ENCODE data around the gene KCMF1.

The KCMF1 gene

DNA sequence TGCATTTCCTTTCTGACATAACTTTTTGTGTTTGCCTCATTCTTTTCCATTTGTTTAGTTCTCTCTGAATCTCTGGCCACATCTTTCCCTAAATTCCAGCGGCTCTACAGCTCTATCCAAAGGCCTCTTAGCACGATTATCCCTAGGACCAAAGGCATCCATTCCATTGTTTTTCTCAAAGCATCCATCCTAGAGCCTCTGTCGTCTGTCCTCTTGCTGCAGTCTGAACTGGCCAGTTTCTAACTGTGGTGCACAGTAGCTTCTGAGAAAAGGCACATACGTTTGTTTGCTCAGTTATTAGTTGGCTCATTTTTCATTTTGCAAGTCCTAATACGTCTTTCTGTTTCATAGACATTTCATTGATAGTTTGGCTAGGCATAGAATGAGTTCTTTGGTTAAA is 116.6 kb downstream of the KCMF1 start:
- no peaks in the 10 kb centered on the region for H3K36me3 ChIP-seq (ENCODE audit: control insufficient read depth in 1 of 2, insufficient read depth in 2 of 2, low read depth in 1 of 2, low read length in 2 of 2)
- WGBS, result 82% methylated on average over 5 of the region's 5 CpGs
- no peak overlapping the region for H3K27ac ChIP-seq (ENCODE audit: low read length, poor library complexity, severe bottlenecking)
- peaks cover 32 to 39% of the 10 kb centered on the region in 2 experiments for H3K27me3 ChIP-seq (ENCODE audit: control insufficient read depth in 1 of 2, insufficient read depth in 1 of 2, low read length in 2 of 2)
- H4K91ac ChIP-seq (ENCODE audit: low read length), result no peak overlapping the region
- H2BK15ac ChIP-seq (ENCODE audit: low read depth, poor library complexity, severe bottlenecking), result no peak overlapping the region
- no peak overlapping the region for H2BK5ac ChIP-seq (ENCODE audit: low read depth, low read length, poor library complexity, severe bottlenecking)
- H3K4me1 ChIP-seq (ENCODE audit: control insufficient read depth, insufficient read depth, low read depth, low read length), result no peaks in the 10 kb centered on the region
- H3K18ac ChIP-seq (ENCODE audit: low read depth in 1 of 2, low read length in 2 of 2), result no peak overlapping the region
- H3K4me3 ChIP-seq (ENCODE audit: insufficient read depth in 1 of 2, low read depth in 1 of 2, low read length in 2 of 2), result no peak overlapping the region
- no peak for DNase-seq
- H3K4ac ChIP-seq (ENCODE audit: low read depth in 1 of 2, low read length in 2 of 2), result no peak overlapping the region
- no peak overlapping the region for H4K8ac ChIP-seq (ENCODE audit: low read length)
- H2AK5ac ChIP-seq (ENCODE audit: low read length, severe bottlenecking), result no peak overlapping the region
- H2AFZ ChIP-seq (ENCODE audit: low read depth, low read length), result no peak overlapping the region
- H3K14ac ChIP-seq (ENCODE audit: low read length in 2 of 2), result no peak overlapping the region
- H3K9me3 ChIP-seq (ENCODE audit: control insufficient read depth, low read length), result peaks cover 8% of the 10 kb centered on the region
- no peak overlapping the region for H3K4me2 ChIP-seq (ENCODE audit: low read length, poor library complexity, severe bottlenecking)
- H3K23ac ChIP-seq (ENCODE audit: low read length in 2 of 2), result no peak overlapping the region
- no peak overlapping the region for H2BK120ac ChIP-seq (ENCODE audit: low read depth, low read length)
- H3K79me1 ChIP-seq (replicated peaks; ENCODE audit: low read length, poor library complexity, severe bottlenecking), result no peaks in the 10 kb centered on the region
- no peak overlapping the region for H2BK12ac ChIP-seq (ENCODE audit: low read length in 2 of 2)
- H3K9ac ChIP-seq (ENCODE audit: low read length), result no peak overlapping the region

DNA sequence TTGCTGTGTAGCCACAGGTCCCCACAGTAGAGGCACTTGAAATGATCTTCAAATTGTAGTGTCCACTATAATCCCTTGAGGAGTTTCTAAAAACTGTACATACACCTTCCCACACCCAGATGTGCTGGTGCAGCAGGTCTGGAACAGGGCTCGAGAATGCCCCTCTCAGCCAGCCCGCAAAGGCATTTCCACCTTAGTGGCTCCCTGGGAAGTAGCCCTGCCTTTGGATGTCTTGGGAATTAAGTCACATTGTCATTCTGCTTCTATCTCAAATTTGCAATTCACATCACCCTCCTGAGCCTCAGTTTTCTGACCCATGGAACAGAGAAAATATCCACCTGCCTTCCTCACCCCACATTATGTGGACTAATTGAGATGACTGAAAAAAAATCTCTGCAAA is 118.0 kb downstream of the KCMF1 start:
- H3K27me3 ChIP-seq (ENCODE audit: control insufficient read depth in 1 of 2, insufficient read depth in 1 of 2, low read length in 2 of 2), result peaks cover 32 to 34% of the 10 kb centered on the region in 2 experiments
- H3K36me3 ChIP-seq (ENCODE audit: control insufficient read depth in 1 of 2, insufficient read depth in 2 of 2, low read depth in 1 of 2, low read length in 2 of 2), result no peaks in the 10 kb centered on the region
- H2BK5ac ChIP-seq (ENCODE audit: low read depth, low read length, poor library complexity, severe bottlenecking), result no peak overlapping the region
- H2BK120ac ChIP-seq (ENCODE audit: low read depth, low read length), result no peak overlapping the region
- H2BK12ac ChIP-seq (ENCODE audit: low read length in 2 of 2), result no peak overlapping the region
- H4K91ac ChIP-seq (ENCODE audit: low read length), result no peak overlapping the region
- no peaks in the 10 kb centered on the region for H3K79me1 ChIP-seq (replicated peaks; ENCODE audit: low read length, poor library complexity, severe bottlenecking)
- no peak overlapping the region for H3K27ac ChIP-seq (ENCODE audit: low read length, poor library complexity, severe bottlenecking)
- no peak overlapping the region for H2BK15ac ChIP-seq (ENCODE audit: low read depth, poor library complexity, severe bottlenecking)
- DNase-seq, result no peak
- no peak overlapping the region for H3K14ac ChIP-seq (ENCODE audit: low read length in 2 of 2)
- no peak overlapping the region for H3K18ac ChIP-seq (ENCODE audit: low read depth in 1 of 2, low read length in 2 of 2)
- no peak overlapping the region for H2AFZ ChIP-seq (ENCODE audit: low read depth, low read length)
- no peak overlapping the region for H3K9ac ChIP-seq (ENCODE audit: low read length)
- no peak overlapping the region for H2AK5ac ChIP-seq (ENCODE audit: low read length, severe bottlenecking)
- peaks cover 7% of the 10 kb centered on the region for H3K9me3 ChIP-seq (ENCODE audit: control insufficient read depth, low read length)
- no peak overlapping the region for H3K23ac ChIP-seq (ENCODE audit: low read length in 2 of 2)
- no peak overlapping the region for H3K4me2 ChIP-seq (ENCODE audit: low read length, poor library complexity, severe bottlenecking)
- WGBS, result 22% methylated on average over 2 of the region's 2 CpGs
- no peak overlapping the region for H3K4me3 ChIP-seq (ENCODE audit: insufficient read depth in 1 of 2, low read depth in 1 of 2, low read length in 2 of 2)
- no peak overlapping the region for H4K8ac ChIP-seq (ENCODE audit: low read length)
- H3K4me1 ChIP-seq (ENCODE audit: control insufficient read depth, insufficient read depth, low read depth, low read length), result no peaks in the 10 kb centered on the region
- no peak overlapping the region for H3K4ac ChIP-seq (ENCODE audit: low read depth in 1 of 2, low read length in 2 of 2)

DNA sequence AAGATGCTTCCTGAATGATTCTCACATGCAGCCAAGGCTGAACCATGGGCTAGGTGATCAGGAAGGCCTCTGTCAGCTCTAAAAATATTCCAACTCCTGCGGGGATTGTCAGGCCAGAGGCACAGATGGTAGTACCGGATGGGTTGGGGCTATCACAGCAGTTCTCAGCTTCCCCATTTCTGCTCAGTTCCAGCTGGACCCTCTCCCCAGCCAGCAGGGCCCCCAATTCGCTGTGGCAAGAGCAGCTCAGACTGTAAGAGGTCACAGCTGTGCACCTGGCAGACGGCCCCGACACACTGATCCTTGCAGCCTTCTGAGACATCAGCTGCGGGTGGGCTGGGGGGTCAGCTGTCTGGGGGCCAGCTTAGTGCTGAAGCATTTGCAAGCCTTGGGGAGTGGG is 118.6 kb downstream of the KCMF1 start:
- no peak for DNase-seq
- no peak overlapping the region for H3K9ac ChIP-seq (ENCODE audit: low read length)
- no peak overlapping the region for H2AK5ac ChIP-seq (ENCODE audit: low read length, severe bottlenecking)
- no peak overlapping the region for H2BK15ac ChIP-seq (ENCODE audit: low read depth, poor library complexity, severe bottlenecking)
- H3K36me3 ChIP-seq (ENCODE audit: control insufficient read depth in 1 of 2, insufficient read depth in 2 of 2, low read depth in 1 of 2, low read length in 2 of 2), result no peaks in the 10 kb centered on the region
- H3K27ac ChIP-seq (ENCODE audit: low read length, poor library complexity, severe bottlenecking), result no peak overlapping the region
- H3K9me3 ChIP-seq (ENCODE audit: control insufficient read depth, low read length), result peaks cover 7% of the 10 kb centered on the region
- no peaks in the 10 kb centered on the region for H3K4me1 ChIP-seq (ENCODE audit: control insufficient read depth, insufficient read depth, low read depth, low read length)
- H2AFZ ChIP-seq (ENCODE audit: low read depth, low read length), result no peak overlapping the region
- H3K4ac ChIP-seq (ENCODE audit: low read depth in 1 of 2, low read length in 2 of 2), result no peak overlapping the region
- no peak overlapping the region for H2BK12ac ChIP-seq (ENCODE audit: low read length in 2 of 2)
- no peak overlapping the region for H4K8ac ChIP-seq (ENCODE audit: low read length)
- H2BK120ac ChIP-seq (ENCODE audit: low read depth, low read length), result no peak overlapping the region
- no peak overlapping the region for H4K91ac ChIP-seq (ENCODE audit: low read length)
- H3K27me3 ChIP-seq (ENCODE audit: control insufficient read depth in 1 of 2, insufficient read depth in 1 of 2, low read length in 2 of 2), result peaks cover 32 to 34% of the 10 kb centered on the region in 2 experiments
- H3K4me3 ChIP-seq (ENCODE audit: insufficient read depth in 1 of 2, low read depth in 1 of 2, low read length in 2 of 2), result no peak overlapping the region
- H3K79me1 ChIP-seq (replicated peaks; ENCODE audit: low read length, poor library complexity, severe bottlenecking), result no peaks in the 10 kb centered on the region
- no peak overlapping the region for H3K4me2 ChIP-seq (ENCODE audit: low read length, poor library complexity, severe bottlenecking)
- peak overlapping the region in 1 of 2 experiments; percentile 55 for H3K14ac ChIP-seq (ENCODE audit: low read length in 2 of 2)
- H3K18ac ChIP-seq (ENCODE audit: low read depth in 1 of 2, low read length in 2 of 2), result no peak overlapping the region
- H2BK5ac ChIP-seq (ENCODE audit: low read depth, low read length, poor library complexity, severe bottlenecking), result no peak overlapping the region
- no peak overlapping the region for H3K23ac ChIP-seq (ENCODE audit: low read length in 2 of 2)
- 72% methylated on average over 6 of the region's 6 CpGs for WGBS

DNA sequence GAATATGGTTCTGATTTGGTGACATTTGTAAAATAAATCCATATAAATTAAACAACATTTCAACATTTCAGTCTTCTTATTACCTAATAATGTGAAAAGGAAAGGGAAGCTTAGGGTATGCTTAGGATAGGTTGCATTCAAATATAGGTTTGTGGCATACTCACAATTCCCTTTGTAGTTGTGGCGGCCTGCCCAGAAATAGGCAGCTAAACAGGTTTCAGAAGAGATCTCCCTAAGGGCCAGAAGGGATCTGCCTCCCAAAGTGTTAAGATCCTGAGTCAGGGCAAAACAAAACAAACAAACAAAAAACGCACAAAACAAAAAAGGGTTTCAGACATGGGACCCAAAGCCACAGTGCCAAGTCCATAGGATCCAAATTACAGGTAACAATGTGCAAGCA is 120.9 kb downstream of the KCMF1 start:
- Histone ChIP-seq H2BK120ac (ENCODE audit: low read depth, low read length) (no peak overlapping the region), H4K91ac (ENCODE audit: low read length) (no peak overlapping the region), H3K4me3 (ENCODE audit: insufficient read depth in 1 of 2, low read depth in 1 of 2, low read length in 2 of 2) (no peak overlapping the region), H2BK15ac (ENCODE audit: low read depth, poor library complexity, severe bottlenecking) (no peak overlapping the region), H3K14ac (ENCODE audit: low read length in 2 of 2) (no peak overlapping the region), H3K4me1 (ENCODE audit: control insufficient read depth, insufficient read depth, low read depth, low read length) (no peaks in the 10 kb centered on the region), H2AFZ (ENCODE audit: low read depth, low read length) (no peak overlapping the region), H3K4me2 (ENCODE audit: low read length, poor library complexity, severe bottlenecking) (no peak overlapping the region), H3K36me3 (ENCODE audit: control insufficient read depth in 1 of 2, insufficient read depth in 2 of 2, low read depth in 1 of 2, low read length in 2 of 2) (no peaks in the 10 kb centered on the region), H3K18ac (ENCODE audit: low read depth in 1 of 2, low read length in 2 of 2) (no peak overlapping the region), H3K23ac (ENCODE audit: low read length in 2 of 2) (no peak overlapping the region), H3K27ac (ENCODE audit: low read length, poor library complexity, severe bottlenecking) (no peak overlapping the region), H3K9me3 (ENCODE audit: control insufficient read depth, low read length) (peaks cover 7% of the 10 kb centered on the region), H3K9ac (ENCODE audit: low read length) (no peak overlapping the region), H3K79me1 (replicated peaks; ENCODE audit: low read length, poor library complexity, severe bottlenecking) (no peaks in the 10 kb centered on the region), H4K8ac (ENCODE audit: low read length) (no peak overlapping the region), H3K27me3 (ENCODE audit: control insufficient read depth in 1 of 2, insufficient read depth in 1 of 2, low read length in 2 of 2) (peaks cover 25 to 34% of the 10 kb centered on the region in 2 experiments), H2BK12ac (ENCODE audit: low read length in 2 of 2) (no peak overlapping the region), H2BK5ac (ENCODE audit: low read depth, low read length, poor library complexity, severe bottlenecking) (no peak overlapping the region), H2AK5ac (ENCODE audit: low read length, severe bottlenecking) (no peak overlapping the region), H3K4ac (ENCODE audit: low read depth in 1 of 2, low read length in 2 of 2) (no peak overlapping the region)
- DNase-seq, result no peak
- 83% methylated on average over 2 of the region's 2 CpGs for WGBS

Measured in mesenchymal stem cell (in vitro differentiated cells and primary cell).